MM.1S (cell line): ENCODE measurements around the gene RBMS3.

Experiments used
- DNase-seq: peaks from one replicate; pipeline ENCODE4 v3.0.0-alpha.2; 2015
- H2AFZ ChIP-seq: fragments of 300-600 bp; sonication (generic); 2 replicates; pipeline ENCODE4 v1.6.0; 2016; ENCODE audit warnings: antibody characterized with exemption, low read length
- H3F3A ChIP-seq: fragments of 300-600 bp; sonication (generic); 2 replicates; pipeline ENCODE4 v1.6.1; 2016; ENCODE audit warnings: mild to moderate bottlenecking, antibody characterized with exemption, low read length, moderate library complexity, mixed read lengths; ENCODE audit not compliant: insufficient read depth
- H3K27ac ChIP-seq: fragments of 300-600 bp; sonication (generic); 2 replicates; pipeline ENCODE4 v1.5.1; 2016; ENCODE audit warnings: mild to moderate bottlenecking, low read length
- H3K27me3 ChIP-seq: fragments of 300-600 bp; sonication (generic); replicated peaks from 2 replicates; pipeline ENCODE4 v1.6.0; 2016; ENCODE audit warnings: low read length; ENCODE audit not compliant: insufficient read depth
- H3K36me3 ChIP-seq: fragments of 300-600 bp; sonication (generic); replicated peaks from 2 replicates; pipeline ENCODE4 v1.6.1; 2016; ENCODE audit warnings: mild to moderate bottlenecking, low read length, mixed read lengths; ENCODE audit not compliant: insufficient read depth
- H3K4me1 ChIP-seq: fragments of 300-600 bp; sonication (generic); 2 replicates; pipeline ENCODE4 v1.6.1; 2016; ENCODE audit warnings: low read length, mixed read lengths
- H3K4me2 ChIP-seq: fragments of 300-600 bp; sonication (generic); 2 replicates; pipeline ENCODE4 v1.6.0; 2016; ENCODE audit warnings: low read depth, low read length
- H3K4me3 ChIP-seq: fragments of 300-600 bp; sonication (generic); 2 replicates; pipeline ENCODE4 v1.5.1; 2016; ENCODE audit warnings: low read length, mixed read lengths
- H3K79me2 ChIP-seq: fragments of 300-600 bp; sonication (generic); 2 replicates; pipeline ENCODE4 v1.6.1; 2016; ENCODE audit warnings: mixed run types, low read length, mixed read lengths
- H3K9ac ChIP-seq: fragments of 300-600 bp; sonication (generic); 2 replicates; pipeline ENCODE4 v1.6.1; 2016; ENCODE audit warnings: low read length, mixed read lengths
- H3K9me2 ChIP-seq: fragments of 300-600 bp; sonication (generic); replicated peaks from 2 replicates; pipeline ENCODE4 v1.6.1; 2016; ENCODE audit warnings: mild to moderate bottlenecking, low read length, mixed read lengths; ENCODE audit not compliant: insufficient read depth
- H3K9me3 ChIP-seq: fragments of 300-600 bp; sonication (generic); replicated peaks from 2 replicates; pipeline ENCODE4 v1.6.1; 2016; ENCODE audit warnings: mild to moderate bottlenecking, low read length, mixed read lengths; ENCODE audit not compliant: insufficient read depth
- H4K20me1 ChIP-seq: fragments of 300-600 bp; sonication (generic); 2 replicates; pipeline ENCODE4 v1.6.1; 2016; ENCODE audit warnings: mild to moderate bottlenecking, low read length, moderate library complexity, mixed read lengths; ENCODE audit not compliant: insufficient read depth
- CTCF ChIP-seq: fragments of 300-600 bp; sonication (generic); IDR thresholded peaks from 2 replicates; pipeline ENCODE4 v1.5.1; 2016; ENCODE audit warnings: antibody characterized with exemption, low read length, mixed read lengths
- EZH2 ChIP-seq: fragments of 300-600 bp; sonication (generic); optimal IDR thresholded peaks from 2 replicates; pipeline ENCODE3; 2017; ENCODE audit warnings: low read depth, mild to moderate bottlenecking, antibody characterized with exemption, low read length, mixed read lengths
- EZH2phosphoT487 ChIP-seq: fragments of 300-600 bp; sonication (generic); IDR thresholded peaks from 2 replicates; pipeline ENCODE4 v1.6.1; 2018; ENCODE audit warnings: antibody characterized with exemption, low read length

The RBMS3 gene

GRCh38 chr3:29590012-29590411, 309.1 kb downstream of the RBMS3 start:
- no peak overlapping the region for H3K9ac ChIP-seq
- H3F3A ChIP-seq = no peaks in the 10 kb centered on the region
- no peak for TF ChIP-seq EZH2phosphoT487
- TF ChIP-seq CTCF = no peak
- TF ChIP-seq EZH2 = no peak
- no peak for DNase-seq
- H3K4me3 ChIP-seq = no peak overlapping the region
- H3K36me3 ChIP-seq = no peaks in the 10 kb centered on the region
- no peaks in the 10 kb centered on the region for H4K20me1 ChIP-seq
- no peaks in the 10 kb centered on the region for H3K79me2 ChIP-seq
- no peaks in the 10 kb centered on the region for H3K27me3 ChIP-seq
- no peak overlapping the region for H3K4me2 ChIP-seq
- H2AFZ ChIP-seq = no peak overlapping the region
- no peaks in the 10 kb centered on the region for H3K4me1 ChIP-seq
- H3K9me2 ChIP-seq = no peaks in the 10 kb centered on the region
- H3K9me3 ChIP-seq = no peaks in the 10 kb centered on the region
- H3K27ac ChIP-seq = no peak overlapping the region

- Histone ChIP-seq H3F3A (no peaks in the 10 kb centered on the region), H4K20me1 (no peaks in the 10 kb centered on the region), H3K27ac (no peak overlapping the region), H3K79me2 (no peaks in the 10 kb centered on the region), H3K9ac (no peak overlapping the region), H3K36me3 (no peaks in the 10 kb centered on the region), H2AFZ (no peak overlapping the region), H3K9me3 (no peaks in the 10 kb centered on the region), H3K27me3 (no peaks in the 10 kb centered on the region), H3K9me2 (no peaks in the 10 kb centered on the region), H3K4me3 (no peak overlapping the region), H3K4me2 (no peak overlapping the region), H3K4me1 (no peaks in the 10 kb centered on the region)
- no peak for TF ChIP-seq EZH2
- no peak for TF ChIP-seq CTCF
- TF ChIP-seq EZH2phosphoT487 = no peak
- DNase-seq = no peak
Measured at GRCh38 chr3:29590461-29590860, 309.6 kb downstream of the RBMS3 start.

- no peak overlapping the region for H3K27ac ChIP-seq
- no peak overlapping the region for H3K9ac ChIP-seq
- H3K9me2 ChIP-seq = no peaks in the 10 kb centered on the region
- H3K27me3 ChIP-seq = no peaks in the 10 kb centered on the region
- no peaks in the 10 kb centered on the region for H3K79me2 ChIP-seq
- TF ChIP-seq EZH2 (no peak), EZH2phosphoT487 (no peak), CTCF (no peak)
- DNase-seq = no peak
- no peak overlapping the region for H3K4me2 ChIP-seq
- H3F3A ChIP-seq = no peaks in the 10 kb centered on the region
- no peaks in the 10 kb centered on the region for H3K4me1 ChIP-seq
- no peak overlapping the region for H3K4me3 ChIP-seq
- no peaks in the 10 kb centered on the region for H4K20me1 ChIP-seq
- H2AFZ ChIP-seq = no peak overlapping the region
- no peaks in the 10 kb centered on the region for H3K9me3 ChIP-seq
- H3K36me3 ChIP-seq = no peaks in the 10 kb centered on the region
Measured at GRCh38 chr3:29591579-29591978, 310.7 kb downstream of the RBMS3 start.
